Adipose tissue (tissue), 3 donors: ENCODE data around the gene ACAD8. TPM values are rescaled to one million over a fixed set of nuclear protein-coding genes. Genes with fewer than 3 reads are reported as not detected.
"Not testable (repeated sequence)": the region's sequence is repeated elsewhere in the genome, so short reads cannot be mapped to it uniquely, and the experiment has no call there.

Experiments used
- H3K27ac ChIP-seq: one replicate; pipeline ENCODE4 v1.5.1; 2013; ENCODE audit warnings: low read depth, low read length
- WGBS, 3 donors: extraction: QIAGEN DNeasy Blood & Tissue Kit; methylation state at CpG; one replicate each; pipeline ENCODE4 v1.1.7; 2013; 5-methylcytosine and 5-hydroxymethylcytosine counted together
- polyA plus RNA-seq, 3 donors: library from polyadenylated mRNA; stranded (reverse); fragments of 200-250 nt; gene quantifications; one replicate each; pipeline ENCODE4 v1.2.3, GENCODE V29; 2013
- donor health status: healthy with polysubstance abuse.
- donor health status: Bipolar disorder and iron deficiency.
- donor health status: healthy.

The ACAD8 gene
- polyA plus RNA-seq, 3 donors, result 15.7 to 28.3 (median 24.2) TPM

- 87 to 100% (median 96%) methylated on average over 1 to 14 of the region's 17 CpGs for WGBS, 3 donors
These were observed 28.3 kb downstream of the ACAD8 start for GRCh38 chr11:134281635-134282034.

GRCh38 chr11:134282121-134283045 lies 29.0 kb downstream of the ACAD8 start:
- WGBS, 3 donors, result 77 to 85% (median 78%) methylated on average over 22 of the region's 22 CpGs
- H3K27ac ChIP-seq, result no peak overlapping the region

More at GRCh38 chr11:134281635-134282034, 28.3 kb downstream of the ACAD8 start:
- H3K27ac ChIP-seq, result not testable (repeated sequence)

GRCh38 chr11:134283461-134284230 lies 30.3 kb downstream of the ACAD8 start:
- WGBS, 3 donors, result 83 to 92% (median 88%) methylated on average over 16 of the region's 16 CpGs
- no peak overlapping the region for H3K27ac ChIP-seq

GRCh38 chr11:134284349-134284748 lies 31.0 kb downstream of the ACAD8 start:
- WGBS, 3 donors, result 87 to 93% (median 91%) methylated on average over 5 of the region's 5 CpGs
- not testable (repeated sequence) for H3K27ac ChIP-seq

- WGBS, 3 donors, result 89 to 93% (median 91%) methylated on average over 12 of the region's 12 CpGs
- H3K27ac ChIP-seq, result no peak overlapping the region
These were observed 34.2 kb downstream of the ACAD8 start for GRCh38 chr11:134287561-134287960.

- 92 to 96% (median 95%) methylated on average over 13 of the region's 13 CpGs for WGBS, 3 donors
- H3K27ac ChIP-seq, result no peak overlapping the region
These were observed 35.1 kb downstream of the ACAD8 start for GRCh38 chr11:134288486-134288885.

- no peak overlapping the region for H3K27ac ChIP-seq
- 64 to 83% (median 83%) methylated on average over 4 of the region's 4 CpGs for WGBS, 3 donors
These were observed 35.8 kb downstream of the ACAD8 start for GRCh38 chr11:134289167-134289566.

- H3K27ac ChIP-seq, result no peak overlapping the region
- 33 to 42% (median 37%) methylated on average over 12 of the region's 12 CpGs for WGBS, 3 donors
These were observed 36.4 kb downstream of the ACAD8 start for GRCh38 chr11:134289789-134290188.

GRCh38 chr11:134290646-134291045 lies 37.3 kb downstream of the ACAD8 start:
- no peak overlapping the region for H3K27ac ChIP-seq
- WGBS, 3 donors, result 83 to 90% (median 89%) methylated on average over 7 of the region's 7 CpGs

GRCh38 chr11:134291196-134291595 lies 37.8 kb downstream of the ACAD8 start:
- WGBS, 3 donors, result 78 to 96% (median 84%) methylated on average over 6 of the region's 6 CpGs
- no peak overlapping the region for H3K27ac ChIP-seq

- WGBS, 3 donors, result 76 to 86% (median 85%) methylated on average over 15 of the region's 15 CpGs
These were observed 39.3 kb downstream of the ACAD8 start for GRCh38 chr11:134292661-134293060.

GRCh38 chr11:134293119-134294113 lies 40.0 kb downstream of the ACAD8 start:
- 76 to 82% (median 81%) methylated on average over 19 to 20 of the region's 20 CpGs for WGBS, 3 donors
- H3K27ac ChIP-seq, result no peak overlapping the region

More at GRCh38 chr11:134292661-134293060, 39.3 kb downstream of the ACAD8 start:
- no peak overlapping the region for H3K27ac ChIP-seq

GRCh38 chr11:134294664-134295063 lies 41.3 kb downstream of the ACAD8 start:
- no peak overlapping the region for H3K27ac ChIP-seq
- WGBS, 3 donors, result 66 to 82% (median 68%) methylated on average over 9 of the region's 9 CpGs

- H3K27ac ChIP-seq, result no peak overlapping the region
- WGBS, 3 donors, result 85 to 89% (median 86%) methylated on average over 12 of the region's 12 CpGs
These were observed 58.9 kb downstream of the ACAD8 start for GRCh38 chr11:134312223-134312622.

- 66 to 74% (median 68%) methylated on average over 5 of the region's 5 CpGs for WGBS, 3 donors
- H3K27ac ChIP-seq, result no peak overlapping the region
These were observed 59.4 kb downstream of the ACAD8 start for GRCh38 chr11:134312807-134313206.

- 87 to 97% (median 91%) methylated on average over 10 of the region's 10 CpGs for WGBS, 3 donors
- no peak overlapping the region for H3K27ac ChIP-seq
These were observed 60.0 kb downstream of the ACAD8 start for GRCh38 chr11:134313379-134313778.

GRCh38 chr11:134313821-134314607 lies 60.6 kb downstream of the ACAD8 start:
- 75 to 87% (median 83%) methylated on average over 9 of the region's 9 CpGs for WGBS, 3 donors
- H3K27ac ChIP-seq, result no peak overlapping the region
